H9 (cell line): ENCODE measurements around the gene ABCF1. TPM values are rescaled to one million over a fixed set of nuclear protein-coding genes. Genes with fewer than 3 reads are reported as not detected.

Experiments
- DNase-seq: peaks from one replicate; pipeline ENCODE4 v3.0.0-alpha.2; 2017
- H2AFZ ChIP-seq: one replicate; pipeline ENCODE4 v1.6.1; 2013; ENCODE audit warnings: mild to moderate bottlenecking, low read length, control low read depth, moderate library complexity
- H2AK5ac ChIP-seq: 2 replicates; pipeline ENCODE4 v1.6.1; 2013; ENCODE audit warnings: low read length, control low read depth, mixed read lengths; ENCODE audit not compliant: insufficient read length
- H2BK120ac ChIP-seq: one replicate; pipeline ENCODE4 v1.6.1; 2013; ENCODE audit warnings: low read depth, mild to moderate bottlenecking, low read length, control low read depth, inconsistent platforms; ENCODE audit not compliant: poor library complexity, severe bottlenecking
- H2BK12ac ChIP-seq: 2 replicates; pipeline ENCODE4 v1.6.1; 2013; ENCODE audit warnings: low read length, control low read depth, mixed read lengths, low read depth; ENCODE audit not compliant: insufficient read length
- H2BK15ac ChIP-seq: 2 replicates; pipeline ENCODE4 v1.6.1; 2013; ENCODE audit warnings: low read depth, low read length, control low read depth
- H2BK20ac ChIP-seq: one replicate; pipeline ENCODE4 v1.6.1; 2013; ENCODE audit warnings: low read depth, mild to moderate bottlenecking, low read length, control low read depth, inconsistent platforms; ENCODE audit not compliant: poor library complexity, severe bottlenecking
- H2BK5ac ChIP-seq: 2 replicates; pipeline ENCODE4 v1.6.1; 2013; ENCODE audit warnings: low read length, control low read depth, mixed read lengths; ENCODE audit not compliant: insufficient read length
- H3K14ac ChIP-seq: 2 replicates; pipeline ENCODE4 v1.6.1; 2013; ENCODE audit warnings: low read length, control low read depth; ENCODE audit not compliant: insufficient read depth
- H3K18ac ChIP-seq: 2 replicates; pipeline ENCODE4 v1.6.1; 2013; ENCODE audit warnings: low read depth, mild to moderate bottlenecking, mixed read lengths, low read length, control low read depth; ENCODE audit not compliant: insufficient read length
- H3K23ac ChIP-seq: 2 replicates; pipeline ENCODE4 v1.6.1; 2013; ENCODE audit warnings: low read length, control low read depth, mixed read lengths, low read depth; ENCODE audit not compliant: insufficient read length
- H3K23me2 ChIP-seq: 2 replicates; pipeline ENCODE4 v1.6.1; 2013; ENCODE audit warnings: low read depth, mild to moderate bottlenecking, mixed read lengths, low read length, control low read depth; ENCODE audit not compliant: insufficient read length, poor library complexity, severe bottlenecking
- H3K27ac ChIP-seq: 2 replicates; pipeline ENCODE4 v1.5.1; 2013; ENCODE audit warnings: low read length, control low read depth, mixed read lengths, low read depth; ENCODE audit not compliant: insufficient read length
- H3K27me3 ChIP-seq: 2 replicates; pipeline ENCODE4 v1.6.1; 2013; ENCODE audit warnings: low read length, control low read depth, inconsistent platforms; ENCODE audit not compliant: insufficient read depth
- H3K4ac ChIP-seq: 2 replicates; pipeline ENCODE4 v1.6.1; 2013; ENCODE audit warnings: low read depth, mild to moderate bottlenecking, control low read depth, inconsistent platforms, low read length, moderate library complexity
- H3K4me1 ChIP-seq: 2 replicates; pipeline ENCODE4 v1.6.1; 2013; ENCODE audit warnings: low read length, control low read depth, inconsistent platforms; ENCODE audit not compliant: insufficient read depth
- H3K4me2 ChIP-seq: 2 replicates; pipeline ENCODE4 v1.6.1; 2013; ENCODE audit warnings: low read length, control low read depth, mixed read lengths; ENCODE audit not compliant: insufficient read length, insufficient read depth
- H3K56ac ChIP-seq: 2 replicates; pipeline ENCODE4 v1.6.1; 2013; ENCODE audit warnings: low read depth, mild to moderate bottlenecking, mixed read lengths, low read length, control low read depth; ENCODE audit not compliant: insufficient read length
- H3K79me1 ChIP-seq: 2 replicates; pipeline ENCODE4 v1.6.1; 2013; ENCODE audit warnings: low read depth, mild to moderate bottlenecking, moderate library complexity, low read length, control low read depth, inconsistent platforms; ENCODE audit not compliant: insufficient read depth, poor library complexity, severe bottlenecking
- H3K79me2 ChIP-seq: 2 replicates; pipeline ENCODE4 v1.6.1; 2013; ENCODE audit warnings: low read length, control low read depth, inconsistent platforms; ENCODE audit not compliant: insufficient read depth
- H3K9ac ChIP-seq: 2 replicates; pipeline ENCODE4 v1.6.1; 2013; ENCODE audit warnings: low read length, control low read depth, mixed read lengths; ENCODE audit not compliant: insufficient read length; ENCODE audit errors: extremely low read depth
- H3K9me3 ChIP-seq: one replicate; pipeline ENCODE4 v1.6.1; 2013; ENCODE audit warnings: low read depth, low read length, inconsistent platforms; ENCODE audit not compliant: control insufficient read depth
- H3T11ph ChIP-seq: one replicate; pipeline ENCODE4 v1.6.1; 2013; ENCODE audit warnings: mild to moderate bottlenecking, low read length, control low read depth, inconsistent platforms
- H4K20me1 ChIP-seq: one replicate; pipeline ENCODE4 v1.6.1; 2013; ENCODE audit not compliant: control insufficient read depth, insufficient read length, insufficient read depth
- H4K5ac ChIP-seq: 2 replicates; pipeline ENCODE4 v1.6.1; 2013; ENCODE audit warnings: low read depth, mild to moderate bottlenecking, mixed read lengths, low read length, control low read depth; ENCODE audit not compliant: insufficient read length
- H4K8ac ChIP-seq: replicated peaks from 2 replicates; pipeline ENCODE4 v1.6.1; 2013; ENCODE audit warnings: low read length, control low read depth, mixed read lengths, low read depth; ENCODE audit not compliant: insufficient read length
- H4K91ac ChIP-seq: 2 replicates; pipeline ENCODE4 v1.6.1; 2013; ENCODE audit warnings: low read depth, mild to moderate bottlenecking, moderate library complexity, mixed read lengths, low read length, control low read depth; ENCODE audit not compliant: insufficient read length
- H3K27ac Mint-ChIP-seq, 3 experiments: 2 replicates in 2 of 3; 3 replicates in 1 of 3; pipeline ENCODE4 v1.8.0; 2020 to 2021; ENCODE audit warnings: mixed read lengths in 3 of 3, mild to moderate bottlenecking in 1 of 3, moderate library complexity in 1 of 3
- H3K27me3 Mint-ChIP-seq: 2 replicates; pipeline ENCODE4 v1.8.0; 2021; ENCODE audit warnings: low read depth, mild to moderate bottlenecking, moderate library complexity, mixed read lengths
- H3K36me3 Mint-ChIP-seq, 3 experiments: 2 replicates in 2 of 3; 3 replicates in 1 of 3; pipeline ENCODE4 v1.8.0; 2020 to 2021; ENCODE audit warnings: low read depth in 3 of 3, mixed read lengths in 3 of 3; ENCODE audit not compliant: insufficient read depth in 1 of 3
- H3K4me1 Mint-ChIP-seq, 2 experiments: 2 replicates each; pipeline ENCODE4 v1.8.0; 2020; ENCODE audit warnings: mixed read lengths in 2 of 2
- H3K4me3 Mint-ChIP-seq, 2 experiments: 2 replicates in 1 of 2; 3 replicates in 1 of 2; pipeline ENCODE4 v1.8.0; 2020 to 2021; ENCODE audit warnings: mild to moderate bottlenecking in 2 of 2, mixed read lengths in 2 of 2, moderate library complexity in 1 of 2
- H3K9me3 Mint-ChIP-seq, 2 experiments: 2 replicates in 1 of 2; 3 replicates in 1 of 2; pipeline ENCODE4 v1.8.0; 2020; ENCODE audit warnings: mild to moderate bottlenecking in 2 of 2, mixed read lengths in 2 of 2, moderate library complexity in 1 of 2
- CTCF ChIP-seq: fragments of 200-600 bp; sonication (generic); conservative IDR thresholded peaks from 3 replicates; pipeline ENCODE4 v1.8.0; 2021; ENCODE audit warnings: antibody characterized with exemption, mild to moderate bottlenecking
- WGBS: extraction: QIAGEN DNeasy Blood & Tissue Kit; methylation state at CpG from one replicate; pipeline ENCODE4 v1.1.7; 2013; ENCODE audit warnings: missing lambda C conversion rate, low lambda C conversion rate, mixed read lengths; ENCODE audit not compliant: insufficient read length; ENCODE audit errors: extremely low coverage; 5-methylcytosine and 5-hydroxymethylcytosine counted together
- total RNA-seq: library from RNA; stranded (reverse); gene quantifications from 2 replicates; pipeline ENCODE4 v1.2.1, GENCODE V29; 2021

Gene ABCF1
- total RNA-seq, 1 experiment from 2014 or later = 118 TPM

- H3K36me3 Mint-ChIP-seq = no peaks in the 10 kb centered on the region
- Histone ChIP-seq H4K91ac (no peak overlapping the region), H3K79me1 (no peaks in the 10 kb centered on the region), H3K4ac (no peak overlapping the region), H2BK20ac (no peak overlapping the region), H4K5ac (no peak overlapping the region), H2BK120ac (no peak overlapping the region), H4K20me1 (no peaks in the 10 kb centered on the region), H3K14ac (no peak overlapping the region), H3T11ph (no peak overlapping the region), H2AK5ac (no peak overlapping the region), H3K27me3 (no peaks in the 10 kb centered on the region), H2AFZ (no peak overlapping the region), H4K8ac (no peak overlapping the region), H3K18ac (no peak overlapping the region), H3K56ac (no peak overlapping the region), H3K23me2 (no peaks in the 10 kb centered on the region), H3K23ac (no peak overlapping the region), H3K9ac (no peak overlapping the region), H3K4me1 (0 out of 2 replicates have a peak, but pooled peaks cover 3% of the 10 kb centered on the region), H2BK5ac (no peak overlapping the region), H3K4me2 (no peak overlapping the region), H3K27ac (no peak overlapping the region), H3K9me3 (no peaks in the 10 kb centered on the region), H3K79me2 (no peaks in the 10 kb centered on the region), H2BK15ac (no peak overlapping the region), H2BK12ac (no peak overlapping the region)
- no peak overlapping the region for H3K27ac Mint-ChIP-seq
- DNase-seq = no peak
- H3K4me3 Mint-ChIP-seq = no peak overlapping the region
- no peaks in the 10 kb centered on the region for H3K9me3 Mint-ChIP-seq
- H3K4me1 Mint-ChIP-seq = peaks cover 10% of the 10 kb centered on the region in 2 experiments
- TF ChIP-seq CTCF = no peak
- WGBS = no CpG with 5 or more reads among the region's 3 CpGs
- no peaks in the 10 kb centered on the region; the same call in 1 of the 2 replicates for H3K27me3 Mint-ChIP-seq
Observed at GRCh38 chr6:30537931-30538330, 33.3 kb upstream of the ABCF1 start.
